Hepatocyte (in vitro differentiated cells): ENCODE results near the gene VEPH1.

ENCODE experiments used
- EZH2 ChIP-seq: fragments of 200-600 bp; sonication (generic); IDR thresholded peaks from 2 replicates; pipeline ENCODE4 v1.6.1; 2016; ENCODE audit warnings: antibody characterized with exemption, mild to moderate bottlenecking, borderline replicate concordance
- EZH2phosphoT487 ChIP-seq: fragments of 200-600 bp; sonication (generic); IDR thresholded peaks from one replicate; pipeline ENCODE4 v1.6.1; 2018; ENCODE audit warnings: antibody characterized with exemption, mild to moderate bottlenecking, low read depth, moderate library complexity; ENCODE audit not compliant: unreplicated experiment, severe bottlenecking
- TF ChIP-seq, protein P1 (sequence below): fragments of 200-600 bp; sonication (generic); IDR thresholded peaks from 2 replicates; pipeline ENCODE4 v1.5.1; 2016; ENCODE audit warnings: antibody characterized with exemption, mild to moderate bottlenecking; ENCODE audit not compliant: poor library complexity

DNA sequence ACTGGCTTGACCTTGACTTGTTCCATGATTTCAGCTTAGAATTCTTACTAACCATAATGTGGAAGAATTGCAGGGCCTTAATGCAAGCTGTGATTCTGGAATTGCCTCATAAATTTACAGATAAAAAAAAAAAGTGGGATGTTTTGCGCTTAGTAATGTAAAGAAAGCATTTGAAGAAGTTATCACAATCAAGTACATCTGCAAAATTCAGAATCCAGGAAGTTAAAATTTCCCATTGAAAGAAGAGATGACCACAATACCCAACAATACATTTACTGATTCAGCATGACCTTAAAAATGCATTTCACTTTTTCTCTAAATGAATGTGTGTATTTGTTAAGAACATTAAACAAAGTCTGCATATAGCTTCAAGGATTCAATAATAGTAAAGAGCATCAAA lies 278.2 kb downstream of the VEPH1 start:
- TF ChIP-seq, protein P1, sequence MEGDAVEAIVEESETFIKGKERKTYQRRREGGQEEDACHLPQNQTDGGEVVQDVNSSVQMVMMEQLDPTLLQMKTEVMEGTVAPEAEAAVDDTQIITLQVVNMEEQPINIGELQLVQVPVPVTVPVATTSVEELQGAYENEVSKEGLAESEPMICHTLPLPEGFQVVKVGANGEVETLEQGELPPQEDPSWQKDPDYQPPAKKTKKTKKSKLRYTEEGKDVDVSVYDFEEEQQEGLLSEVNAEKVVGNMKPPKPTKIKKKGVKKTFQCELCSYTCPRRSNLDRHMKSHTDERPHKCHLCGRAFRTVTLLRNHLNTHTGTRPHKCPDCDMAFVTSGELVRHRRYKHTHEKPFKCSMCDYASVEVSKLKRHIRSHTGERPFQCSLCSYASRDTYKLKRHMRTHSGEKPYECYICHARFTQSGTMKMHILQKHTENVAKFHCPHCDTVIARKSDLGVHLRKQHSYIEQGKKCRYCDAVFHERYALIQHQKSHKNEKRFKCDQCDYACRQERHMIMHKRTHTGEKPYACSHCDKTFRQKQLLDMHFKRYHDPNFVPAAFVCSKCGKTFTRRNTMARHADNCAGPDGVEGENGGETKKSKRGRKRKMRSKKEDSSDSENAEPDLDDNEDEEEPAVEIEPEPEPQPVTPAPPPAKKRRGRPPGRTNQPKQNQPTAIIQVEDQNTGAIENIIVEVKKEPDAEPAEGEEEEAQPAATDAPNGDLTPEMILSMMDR: no peak
- no peak for TF ChIP-seq EZH2
- no peak for TF ChIP-seq EZH2phosphoT487
